DOHH2 (cell line): ENCODE results near the gene PPP1R12A.

ENCODE experiments used
- H3F3A ChIP-seq: fragments of 200-600 bp; sonication (generic), shearing (Covaris generic); 2 replicates; pipeline ENCODE4 v1.6.0; 2016; ENCODE audit warnings: antibody characterized with exemption, mild to moderate bottlenecking; ENCODE audit not compliant: control insufficient read depth, insufficient read depth
- H3K27ac ChIP-seq: fragments of 200-600 bp; sonication (generic); 2 replicates; pipeline ENCODE4 v1.5.1; 2014; ENCODE audit warnings: low read depth, mild to moderate bottlenecking, low read length, moderate library complexity
- H3K27me3 ChIP-seq: fragments of 200-600 bp; sonication (generic); 2 replicates; pipeline ENCODE4 v1.6.1; 2014; ENCODE audit warnings: mild to moderate bottlenecking, low read length, mixed read lengths; ENCODE audit not compliant: control insufficient read depth
- H3K36me3 ChIP-seq: fragments of 200-600 bp; sonication (generic); 2 replicates; pipeline ENCODE4 v1.6.1; 2014; ENCODE audit warnings: mild to moderate bottlenecking, low read length, moderate library complexity, mixed read lengths; ENCODE audit not compliant: control insufficient read depth
- H3K4me1 ChIP-seq: fragments of 200-600 bp; sonication (generic); 2 replicates; pipeline ENCODE4 v1.6.1; 2014; ENCODE audit warnings: mild to moderate bottlenecking, low read length, mixed read lengths; ENCODE audit not compliant: control insufficient read depth
- H3K4me2 ChIP-seq: fragments of 200-600 bp; sonication (generic); 2 replicates; pipeline ENCODE4 v1.6.0; 2014; ENCODE audit warnings: mild to moderate bottlenecking, low read length, moderate library complexity
- H3K4me3 ChIP-seq: fragments of 200-600 bp; sonication (generic); 2 replicates; pipeline ENCODE4 v1.5.1; 2014; ENCODE audit warnings: mild to moderate bottlenecking, low read length, mixed read lengths
- H3K79me2 ChIP-seq: fragments of 200-600 bp; sonication (generic); 2 replicates; pipeline ENCODE4 v1.6.1; 2014; ENCODE audit warnings: mild to moderate bottlenecking, low read length, mixed read lengths; ENCODE audit not compliant: control insufficient read depth
- H3K9me2 ChIP-seq: fragments of 200-600 bp; sonication (generic); replicated peaks from 2 replicates; pipeline ENCODE4 v1.6.1; 2014; ENCODE audit warnings: mild to moderate bottlenecking, low read length, mixed read lengths; ENCODE audit not compliant: control insufficient read depth
- H3K9me3 ChIP-seq: fragments of 200-600 bp; sonication (generic); 2 replicates; pipeline ENCODE4 v1.6.1; 2014; ENCODE audit warnings: antibody characterized with exemption, low read length, mixed read lengths; ENCODE audit not compliant: control insufficient read depth, insufficient read depth
- H4K20me1 ChIP-seq: fragments of 200-600 bp; sonication (generic); 2 replicates; pipeline ENCODE4 v1.6.0; 2014; ENCODE audit warnings: low read depth, mild to moderate bottlenecking, antibody characterized with exemption, low read length, moderate library complexity; ENCODE audit not compliant: control insufficient read depth, insufficient read depth
- EZH2phosphoT487 ChIP-seq: fragments of 200-600 bp; sonication (generic); IDR thresholded peaks from 2 replicates; pipeline ENCODE4 v1.6.1; 2017; ENCODE audit warnings: borderline replicate concordance, mild to moderate bottlenecking, antibody characterized with exemption, low read length, moderate library complexity, mixed read lengths
- TF ChIP-seq, protein P1 (sequence below): fragments of 200-600 bp; sonication (generic); IDR thresholded peaks from one replicate; pipeline ENCODE4 v1.5.1; 2014; ENCODE audit warnings: antibody characterized with exemption, mild to moderate bottlenecking, low read depth, low read length; ENCODE audit not compliant: poor library complexity, severe bottlenecking

Gene PPP1R12A

DNA sequence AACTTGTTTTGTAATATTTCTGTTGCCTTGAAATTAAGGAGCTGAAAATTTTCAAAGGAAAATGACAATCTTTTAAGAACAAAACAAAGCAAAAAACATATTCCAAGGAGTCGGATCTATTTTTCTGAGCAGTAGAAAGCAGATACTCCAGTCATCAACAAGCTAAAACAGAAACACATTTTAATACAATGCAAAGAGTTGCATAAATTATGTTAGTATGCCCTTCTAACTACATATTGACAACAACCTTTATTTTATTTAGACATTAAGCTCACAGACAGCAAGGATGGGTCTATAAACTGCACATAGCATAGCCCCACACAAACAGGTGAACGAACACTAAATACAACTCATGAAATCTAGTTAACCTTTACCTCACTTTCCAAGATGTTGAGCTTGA, 106.0 kb downstream of the PPP1R12A start:
- H3K9me3 ChIP-seq = no peaks in the 10 kb centered on the region
- H3K4me3 ChIP-seq = no peak overlapping the region
- peaks cover 49% of the 10 kb centered on the region for H3K36me3 ChIP-seq
- no peaks in the 10 kb centered on the region for H3K9me2 ChIP-seq
- TF ChIP-seq, protein P1, sequence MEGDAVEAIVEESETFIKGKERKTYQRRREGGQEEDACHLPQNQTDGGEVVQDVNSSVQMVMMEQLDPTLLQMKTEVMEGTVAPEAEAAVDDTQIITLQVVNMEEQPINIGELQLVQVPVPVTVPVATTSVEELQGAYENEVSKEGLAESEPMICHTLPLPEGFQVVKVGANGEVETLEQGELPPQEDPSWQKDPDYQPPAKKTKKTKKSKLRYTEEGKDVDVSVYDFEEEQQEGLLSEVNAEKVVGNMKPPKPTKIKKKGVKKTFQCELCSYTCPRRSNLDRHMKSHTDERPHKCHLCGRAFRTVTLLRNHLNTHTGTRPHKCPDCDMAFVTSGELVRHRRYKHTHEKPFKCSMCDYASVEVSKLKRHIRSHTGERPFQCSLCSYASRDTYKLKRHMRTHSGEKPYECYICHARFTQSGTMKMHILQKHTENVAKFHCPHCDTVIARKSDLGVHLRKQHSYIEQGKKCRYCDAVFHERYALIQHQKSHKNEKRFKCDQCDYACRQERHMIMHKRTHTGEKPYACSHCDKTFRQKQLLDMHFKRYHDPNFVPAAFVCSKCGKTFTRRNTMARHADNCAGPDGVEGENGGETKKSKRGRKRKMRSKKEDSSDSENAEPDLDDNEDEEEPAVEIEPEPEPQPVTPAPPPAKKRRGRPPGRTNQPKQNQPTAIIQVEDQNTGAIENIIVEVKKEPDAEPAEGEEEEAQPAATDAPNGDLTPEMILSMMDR = no peak
- TF ChIP-seq EZH2phosphoT487 = no peak
- no peak overlapping the region for H3K4me2 ChIP-seq
- H3F3A ChIP-seq = no peaks in the 10 kb centered on the region; the same call in 1 of the 2 replicates
- H3K27ac ChIP-seq = no peak overlapping the region
- H3K4me1 ChIP-seq = 0 out of 2 replicates have a peak, but pooled peaks cover 3% of the 10 kb centered on the region
- H4K20me1 ChIP-seq = no peaks in the 10 kb centered on the region
- H3K79me2 ChIP-seq = 0 out of 2 replicates have a peak, but pooled peaks cover 3% of the 10 kb centered on the region
- no peaks in the 10 kb centered on the region for H3K27me3 ChIP-seq

DNA sequence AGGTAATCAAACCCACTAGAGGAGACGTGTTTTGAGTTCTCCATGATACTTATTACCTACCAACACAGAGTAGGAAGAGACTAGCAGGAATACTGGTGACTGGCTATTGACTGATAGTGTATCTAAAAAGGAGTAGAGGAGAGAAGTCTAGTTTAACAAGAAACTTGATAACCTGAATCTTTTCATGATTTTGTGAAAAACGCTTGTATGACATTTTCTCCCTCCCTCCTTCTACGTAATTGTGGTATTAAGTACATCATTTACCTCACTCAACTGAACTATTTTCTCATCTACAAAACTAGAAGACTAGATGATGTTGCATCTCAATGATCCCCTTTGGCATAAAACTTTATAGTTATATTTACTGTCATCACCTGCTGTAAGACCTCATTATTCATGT, 107.4 kb downstream of the PPP1R12A start:
- peaks cover 54% of the 10 kb centered on the region for H3K36me3 ChIP-seq
- TF ChIP-seq EZH2phosphoT487 = no peak
- TF ChIP-seq, protein P1 = no peak
- H3K27me3 ChIP-seq = no peaks in the 10 kb centered on the region
- 0 out of 2 replicates have a peak, but pooled peaks cover 3% of the 10 kb centered on the region for H3K4me1 ChIP-seq
- H3F3A ChIP-seq = no peaks in the 10 kb centered on the region; the same call in 1 of the 2 replicates
- no peaks in the 10 kb centered on the region for H3K9me3 ChIP-seq
- H3K4me3 ChIP-seq = no peak overlapping the region
- no peak overlapping the region for H3K27ac ChIP-seq
- no peak overlapping the region for H3K4me2 ChIP-seq
- 0 out of 2 replicates have a peak, but pooled peaks cover 2% of the 10 kb centered on the region for H3K79me2 ChIP-seq
- H4K20me1 ChIP-seq = no peaks in the 10 kb centered on the region
- H3K9me2 ChIP-seq = no peaks in the 10 kb centered on the region

DNA sequence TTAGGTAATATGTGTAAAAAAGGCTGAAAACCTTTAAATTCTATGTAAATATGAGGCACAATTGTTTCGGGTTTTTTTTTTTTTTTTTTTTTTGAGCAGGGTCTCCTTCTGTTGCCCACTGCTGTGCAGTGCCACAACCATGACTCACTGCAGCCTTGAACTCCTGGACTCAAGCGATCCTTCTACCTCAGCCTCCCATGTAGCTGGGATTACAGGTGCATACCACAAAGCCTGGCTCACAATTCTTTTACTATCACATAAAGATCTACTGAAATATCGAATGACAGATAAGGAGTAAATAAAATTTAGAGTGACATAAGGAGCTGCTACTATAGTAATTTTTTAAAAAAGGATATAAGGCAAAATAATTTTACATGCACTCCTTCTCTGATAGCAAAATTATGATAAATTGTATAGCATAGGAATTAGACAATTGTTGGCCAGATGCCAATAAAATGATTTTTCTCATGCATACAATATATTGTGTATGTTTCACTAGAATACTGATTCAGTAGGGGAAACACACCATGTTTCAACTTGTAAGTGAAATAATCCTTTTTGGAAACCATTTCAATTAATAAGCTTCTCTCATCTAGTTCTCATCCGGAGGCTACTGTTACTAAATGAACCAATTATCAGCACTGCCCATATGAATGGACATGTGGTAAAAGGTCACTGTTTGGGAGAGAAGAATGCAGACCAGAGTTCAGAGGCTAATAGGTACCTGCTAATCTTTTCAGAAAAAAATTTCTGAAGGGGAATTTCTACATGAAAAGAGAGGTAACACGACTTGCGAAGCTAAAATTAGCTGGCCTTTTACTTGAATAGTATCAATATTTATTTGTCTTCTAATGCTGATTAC, 108.4 kb downstream of the PPP1R12A start:
- Histone ChIP-seq H3K4me1 (0 out of 2 replicates have a peak, but pooled peaks cover 3% of the 10 kb centered on the region), H4K20me1 (no peaks in the 10 kb centered on the region)

More for the DNA sequence above, 108.4 kb downstream of the PPP1R12A start:
- Histone ChIP-seq H3K27ac (no peak overlapping the region), H3F3A (no peaks in the 10 kb centered on the region; the same call in 1 of the 2 replicates), H3K4me2 (no peak overlapping the region), H3K9me3 (no peaks in the 10 kb centered on the region), H3K27me3 (no peaks in the 10 kb centered on the region), H3K9me2 (no peaks in the 10 kb centered on the region), H3K79me2 (0 out of 2 replicates have a peak, but pooled peaks cover 2% of the 10 kb centered on the region), H3K36me3 (peaks cover 48% of the 10 kb centered on the region), H3K4me3 (no peak overlapping the region)
- TF ChIP-seq, protein P1 = no peak
- TF ChIP-seq EZH2phosphoT487 = no peak
